Muscle of leg (tissue), 11 donors: ENCODE measurements around the gene PIP5K1B. TPM values are rescaled to one million over a fixed set of nuclear protein-coding genes. Genes with fewer than 3 reads are reported as not detected.
A peak's percentile ranks its signal among the peaks of the same experiment; 100 is the strongest.

Experiments used
- DNase-seq: peaks from one replicate; pipeline ENCODE4 v3.0.0; 2013
- H3K27ac ChIP-seq: one replicate; pipeline ENCODE4 v1.5.1; 2013; ENCODE audit warnings: mild to moderate bottlenecking, low read length, control low read depth
- H3K27me3 ChIP-seq: one replicate; pipeline ENCODE4 v1.6.1; 2013; ENCODE audit warnings: low read length; ENCODE audit not compliant: control insufficient read depth, insufficient read depth
- H3K36me3 ChIP-seq: one replicate; pipeline ENCODE4 v1.6.1; 2013; ENCODE audit warnings: low read length; ENCODE audit not compliant: control insufficient read depth, insufficient read depth
- H3K4me1 ChIP-seq: one replicate; pipeline ENCODE4 v1.6.1; 2013; ENCODE audit warnings: low read length; ENCODE audit not compliant: control insufficient read depth, insufficient read depth
- H3K4me3 ChIP-seq: one replicate; pipeline ENCODE4 v1.5.1; 2013; ENCODE audit warnings: low read length, control low read depth
- H3K9me3 ChIP-seq: replicated peaks from 2 replicates; pipeline ENCODE4 v1.6.1; 2013; ENCODE audit warnings: low read depth, low read length; ENCODE audit not compliant: control insufficient read depth
- WGBS: methylation state at CpG from one replicate; pipeline ENCODE4 v1.1.5; 2013; ENCODE audit warnings: missing lambda C conversion rate; ENCODE audit not compliant: insufficient coverage; 5-methylcytosine and 5-hydroxymethylcytosine counted together
- polyA plus RNA-seq, 8 donors: library from polyadenylated mRNA; unstranded; fragments of 120-200 nt; gene quantifications; one replicate each; pipeline versions ENCODE4 v1.2.1 to v1.2.3, GENCODE V29; 2013; ENCODE audit warnings: inconsistent platforms in 1 of 8, low replicate concordance in 1 of 8; ENCODE audit not compliant: insufficient read length in 8 of 8, insufficient read depth in 1 of 8
- total RNA-seq: library from RNA; stranded (reverse); fragments of 120-200 nt; gene quantifications from one replicate; pipeline ENCODE4 v1.2.4, GENCODE V29; 2013

The PIP5K1B gene
- total and polyA plus RNA-seq, 9 donors, result 0.91 to 3.1 (median 1.3) TPM

GRCh38 chr9:68731857-68732256 is 26.8 kb downstream of the PIP5K1B start:
- Histone ChIP-seq H3K4me3 (no peak overlapping the region), H3K4me1 (no peaks in the 10 kb centered on the region), H3K27ac (no peak overlapping the region), H3K27me3 (no peaks in the 10 kb centered on the region), H3K9me3 (no peaks in the 10 kb centered on the region), H3K36me3 (no peaks in the 10 kb centered on the region)
- no peak for DNase-seq
- WGBS, result 80% methylated on average over 2 of the region's 5 CpGs

GRCh38 chr9:68732405-68733020 is 27.5 kb downstream of the PIP5K1B start:
- no peak overlapping the region for H3K27ac ChIP-seq

GRCh38 chr9:68733021-68733405 is 28.0 kb downstream of the PIP5K1B start:
- DNase-seq, result no peak
- 50% methylated on average over 1 of the region's 5 CpGs for WGBS
- Histone ChIP-seq H3K4me1 (no peaks in the 10 kb centered on the region), H3K27ac (no peak overlapping the region), H3K9me3 (no peaks in the 10 kb centered on the region), H3K27me3 (no peaks in the 10 kb centered on the region), H3K4me3 (no peak overlapping the region), H3K36me3 (no peaks in the 10 kb centered on the region)

More at GRCh38 chr9:68732405-68733020, 27.5 kb downstream of the PIP5K1B start:
- Histone ChIP-seq H3K4me1 (no peaks in the 10 kb centered on the region), H3K4me3 (no peak overlapping the region), H3K27me3 (no peaks in the 10 kb centered on the region), H3K9me3 (no peaks in the 10 kb centered on the region), H3K36me3 (no peaks in the 10 kb centered on the region)
- no peak for DNase-seq
- 91% methylated on average over 9 of the region's 11 CpGs for WGBS

- DNase-seq, result no peak
- 86% methylated on average over 2 of the region's 3 CpGs for WGBS
- Histone ChIP-seq H3K9me3 (no peaks in the 10 kb centered on the region), H3K36me3 (no peaks in the 10 kb centered on the region), H3K27ac (no peak overlapping the region), H3K27me3 (no peaks in the 10 kb centered on the region), H3K4me1 (no peaks in the 10 kb centered on the region), H3K4me3 (no peak overlapping the region)
These were observed 33.3 kb downstream of the PIP5K1B start for GRCh38 chr9:68738358-68738757.

GRCh38 chr9:68739621-68740174 is 34.7 kb downstream of the PIP5K1B start:
- H3K4me1 ChIP-seq, result no peaks in the 10 kb centered on the region
- no peaks in the 10 kb centered on the region for H3K27me3 ChIP-seq
- DNase-seq, result peak; percentile 52
- WGBS, result 29% methylated on average over 2 of the region's 2 CpGs
- H3K9me3 ChIP-seq, result no peaks in the 10 kb centered on the region
- H3K27ac ChIP-seq, result no peak overlapping the region
- H3K36me3 ChIP-seq, result no peaks in the 10 kb centered on the region
- H3K4me3 ChIP-seq, result no peak overlapping the region

- H3K27ac ChIP-seq, result no peak overlapping the region
- H3K4me1 ChIP-seq, result no peaks in the 10 kb centered on the region
- no peak for DNase-seq
- WGBS, result 71% methylated on average over 2 of the region's 4 CpGs
- H3K36me3 ChIP-seq, result no peaks in the 10 kb centered on the region
- no peaks in the 10 kb centered on the region for H3K9me3 ChIP-seq
- no peaks in the 10 kb centered on the region for H3K27me3 ChIP-seq
- no peak overlapping the region for H3K4me3 ChIP-seq
These were observed 35.5 kb downstream of the PIP5K1B start for GRCh38 chr9:68740561-68740960.

- DNase-seq, result no peak
- H3K27ac ChIP-seq, result no peak overlapping the region
- WGBS, result 100% methylated on average over 1 of the region's 4 CpGs
- no peaks in the 10 kb centered on the region for H3K4me1 ChIP-seq
- no peaks in the 10 kb centered on the region for H3K27me3 ChIP-seq
- H3K9me3 ChIP-seq, result no peaks in the 10 kb centered on the region
- no peak overlapping the region for H3K4me3 ChIP-seq
- H3K36me3 ChIP-seq, result no peaks in the 10 kb centered on the region
These were observed 36.2 kb downstream of the PIP5K1B start for GRCh38 chr9:68741234-68741633.

- no peaks in the 10 kb centered on the region for H3K27me3 ChIP-seq
- H3K36me3 ChIP-seq, result no peaks in the 10 kb centered on the region
- H3K27ac ChIP-seq, result no peak overlapping the region
- no CpG with 5 or more reads among the region's 3 CpGs for WGBS
- H3K4me3 ChIP-seq, result no peak overlapping the region
- no peak for DNase-seq
- H3K9me3 ChIP-seq, result no peaks in the 10 kb centered on the region
- no peaks in the 10 kb centered on the region for H3K4me1 ChIP-seq
These were observed 36.8 kb downstream of the PIP5K1B start for GRCh38 chr9:68741704-68742332.

GRCh38 chr9:68742333-68742730 is 37.3 kb downstream of the PIP5K1B start:
- DNase-seq, result no peak
- WGBS, result no CpG with 5 or more reads among the region's 2 CpGs
- Histone ChIP-seq H3K27me3 (no peaks in the 10 kb centered on the region), H3K4me3 (no peak overlapping the region), H3K27ac (no peak overlapping the region), H3K36me3 (no peaks in the 10 kb centered on the region), H3K4me1 (no peaks in the 10 kb centered on the region), H3K9me3 (no peaks in the 10 kb centered on the region)

- H3K4me1 ChIP-seq, result no peaks in the 10 kb centered on the region
- WGBS, result no CpG with 5 or more reads among the region's 1 CpG
- no peaks in the 10 kb centered on the region for H3K36me3 ChIP-seq
- no peak for DNase-seq
- no peak overlapping the region for H3K27ac ChIP-seq
- H3K27me3 ChIP-seq, result no peaks in the 10 kb centered on the region
- no peak overlapping the region for H3K4me3 ChIP-seq
- H3K9me3 ChIP-seq, result no peaks in the 10 kb centered on the region
These were observed 39.4 kb downstream of the PIP5K1B start for GRCh38 chr9:68744426-68744825.
